GM23248 (cell line): ENCODE results near the gene CADM1.

Source experiments
- EZH2 ChIP-seq: fragments of 200-600 bp; sonication (generic); IDR thresholded peaks from 2 replicates; pipeline ENCODE4 v1.6.1; 2018; ENCODE audit warnings: antibody characterized with exemption, mild to moderate bottlenecking; ENCODE audit not compliant: insufficient read depth, poor library complexity, severe bottlenecking
- EZH2phosphoT487 ChIP-seq: fragments of 200-600 bp; sonication (generic); IDR thresholded peaks from 2 replicates; pipeline ENCODE4 v1.6.1; 2018; ENCODE audit warnings: antibody characterized with exemption, moderate library complexity, mild to moderate bottlenecking, low read depth; ENCODE audit not compliant: insufficient read depth

- TF ChIP-seq EZH2 (no peak), EZH2phosphoT487 (no peak)
These were observed 334 bp downstream of the CADM1 start for GRCh38 chr11:115503886-115504275.
